Measurements from ENCODE around the gene GNG14. TPM values are rescaled to one million over a fixed set of nuclear protein-coding genes. Genes with fewer than 3 reads are reported as not detected.

GNG14 gene
- total RNA-seq (2022; extraction: Qiagen RNA extraction): not detected in 5 replicates

GRCh38 chr19:12687496-12688196 is at the start of gene GNG14:
Gene GNG14, plus strand, starts transcription at chr19:12687998. Its CDS starts 51 bp downstream, at chr19:12688049.

GRCh38 chr19:12666265-12667048 is 21.3 kb upstream of the GNG14 start, which contains the start of the genes MAN2B1 and WDR83:
Gene MAN2B1, minus strand, starts transcription at chr19:12666742. Its CDS starts 41 bp downstream, at chr19:12666701.
Gene WDR83, plus strand, starts transcription at chr19:12666807. Its CDS starts 2,984 bp downstream, at chr19:12669791.

GRCh38 chr19:12681074-12681987 is 6.5 kb upstream of the GNG14 start, which contains the start of gene DHPS:
Gene DHPS, minus strand, starts transcription at chr19:12681880. Its CDS starts 114 bp downstream, at chr19:12681766.

GRCh38 chr19:12696366-12697335 is 8.9 kb downstream of the GNG14 start, which contains the start of gene FBXW9:
Gene FBXW9, minus strand, starts transcription at chr19:12696631. Its CDS starts 50 bp downstream, at chr19:12696581.

GRCh38 chr19:12723641-12724426 is 36.0 kb downstream of the GNG14 start, which contains the start of gene TNPO2:
Gene TNPO2, minus strand, starts transcription at chr19:12723932. Its CDS starts 2,955 bp downstream, at chr19:12720977.

GRCh38 chr19:12736995-12737834 is 49.4 kb downstream of the GNG14 start, which contains the start of gene GET3:
Gene GET3, plus strand, starts transcription at chr19:12737497. Its CDS starts 9 bp downstream, at chr19:12737506.

Other genes with a start within 250 kb of the GNG14 start
- gene ZNF443, start 247.0 kb upstream of the GNG14 start, total RNA-seq (2022; extraction: Qiagen RNA extraction): 0.94 to 1.3 TPM (median 1.0 TPM) in 5 replicates
- not detected in 5 replicates for gene ZNF709, start 203.2 kb upstream of the GNG14 start, total RNA-seq (2022; extraction: Qiagen RNA extraction)
- 1.3 to 2.8 TPM (median 1.8 TPM) in 5 replicates for gene ZNF564, start 136.5 kb upstream of the GNG14 start, total RNA-seq (2022; extraction: Qiagen RNA extraction)
- 0.39 to 1.7 TPM (median 0.70 TPM) in 5 replicates for gene ZNF490, start 77.2 kb upstream of the GNG14 start, total RNA-seq (2022; extraction: Qiagen RNA extraction)
- gene ZNF791, start 77.1 kb upstream of the GNG14 start, total RNA-seq (2022; extraction: Qiagen RNA extraction): 5.3 to 6.9 TPM (median 6.0 TPM) in 5 replicates
- 19.8 to 21.9 TPM (median 21.5 TPM) in 5 replicates for gene MAN2B1, start 21.3 kb upstream of the GNG14 start, total RNA-seq (2022; extraction: Qiagen RNA extraction)
- gene WDR83, start 21.2 kb upstream of the GNG14 start, total RNA-seq (2022; extraction: Qiagen RNA extraction): 7.5 to 11.7 TPM (median 9.6 TPM) in 5 replicates
- 43.8 to 48.5 TPM (median 45.7 TPM) in 5 replicates for gene DHPS, start 6.1 kb upstream of the GNG14 start, total RNA-seq (2022; extraction: Qiagen RNA extraction)
- 8.9 to 13.0 TPM (median 12.3 TPM) in 5 replicates for gene FBXW9, start 8.6 kb downstream of the GNG14 start, total RNA-seq (2022; extraction: Qiagen RNA extraction)
- gene TNPO2, start 35.9 kb downstream of the GNG14 start, total RNA-seq (2022; extraction: Qiagen RNA extraction): 29.9 to 34.4 TPM (median 32.2 TPM) in 5 replicates
- gene TRIR, start 46.7 kb downstream of the GNG14 start, total RNA-seq (2022; extraction: Qiagen RNA extraction): 144 to 206 TPM (median 199 TPM) in 5 replicates
- 81.1 to 107 TPM (median 99.5 TPM) in 5 replicates for gene GET3, start 49.5 kb downstream of the GNG14 start, total RNA-seq (2022; extraction: Qiagen RNA extraction)
- 2.0 to 2.9 TPM (median 2.3 TPM) in 5 replicates for gene BEST2, start 63.8 kb downstream of the GNG14 start, total RNA-seq (2022; extraction: Qiagen RNA extraction)
- gene HOOK2, start 87.6 kb downstream of the GNG14 start, total RNA-seq (2022; extraction: Qiagen RNA extraction): 9.2 to 11.4 TPM (median 11.1 TPM) in 5 replicates
- gene JUNB, start 103.5 kb downstream of the GNG14 start, total RNA-seq (2022; extraction: Qiagen RNA extraction): 123 to 195 TPM (median 161 TPM) in 5 replicates
- gene PRDX2, start 113.8 kb downstream of the GNG14 start, total RNA-seq (2022; extraction: Qiagen RNA extraction): 0.48 to 0.90 TPM (median 0.64 TPM) in 5 replicates
- 10.3 to 16.4 TPM (median 14.6 TPM) in 4 of 5 replicates, not detected in the other for gene THSD8, start 114.1 kb downstream of the GNG14 start, total RNA-seq (2022; extraction: Qiagen RNA extraction)
- 33.2 to 47.5 TPM (median 44.6 TPM) in 5 replicates for gene RNASEH2A, start 118.6 kb downstream of the GNG14 start, total RNA-seq (2022; extraction: Qiagen RNA extraction)
- gene RTBDN, start 146.6 kb downstream of the GNG14 start, total RNA-seq (2022; extraction: Qiagen RNA extraction): 0.15 to 0.33 TPM (median 0.20 TPM) in 5 replicates
- gene MAST1, start 150.5 kb downstream of the GNG14 start, total RNA-seq (2022; extraction: Qiagen RNA extraction): 1.3 to 2.1 TPM (median 1.8 TPM) in 5 replicates
- 27.5 to 33.2 TPM (median 30.3 TPM) in 5 replicates for gene DNASE2, start 193.5 kb downstream of the GNG14 start, total RNA-seq (2022; extraction: Qiagen RNA extraction)
- 0.06 to 0.08 TPM in 2 of 5 replicates, not detected in the others for gene KLF1, start 199.2 kb downstream of the GNG14 start, total RNA-seq (2022; extraction: Qiagen RNA extraction)
- 8.5 to 11.9 TPM (median 9.3 TPM) in 5 replicates for gene GCDH, start 203.2 kb downstream of the GNG14 start, total RNA-seq (2022; extraction: Qiagen RNA extraction)
- 0.18 to 0.65 TPM (median 0.44 TPM) in 5 replicates for gene SYCE2, start 231.3 kb downstream of the GNG14 start, total RNA-seq (2022; extraction: Qiagen RNA extraction)
- gene FARSA, start 245.7 kb downstream of the GNG14 start, total RNA-seq (2022; extraction: Qiagen RNA extraction): 66.6 to 76.5 TPM (median 69.3 TPM) in 5 replicates